ENCODE data around the gene PTH1R.

- TF ChIP-seq CTCF (IDR thresholded peaks at IDR 0.05) (no peak), POLR2A (IDR thresholded peaks at IDR 0.05) (no peak)
Observed at GRCh38 chr3:46868948-46869347, 8.6 kb upstream of the PTH1R start.

Data from esophagus squamous epithelium (tissue), 4 donors.